Lower leg skin (tissue), 4 donors: ENCODE measurements around the gene SFMBT1. TPM values are rescaled to one million over a fixed set of nuclear protein-coding genes. Genes with fewer than 3 reads are reported as not detected.

Source experiments
- DNase-seq, 2 donors: peaks; one replicate each; pipeline ENCODE4 v3.0.0-alpha.2; 2019; ENCODE audit warnings: low spot score in 2 of 2
- H3K4me3 ChIP-seq: fragments of 200-600 bp; sonication (generic); 2 replicates; pipeline ENCODE4 v1.5.1; 2017; ENCODE audit warnings: mild to moderate bottlenecking, low read depth; ENCODE audit not compliant: poor library complexity, severe bottlenecking
- CTCF ChIP-seq, 3 donors: fragments of 450-650 bp; IDR thresholded peaks; one replicate each; pipeline ENCODE4 v1.5.1; 2016; ENCODE audit warnings: antibody characterized with exemption in 3 of 3, mild to moderate bottlenecking in 3 of 3, moderate library complexity in 2 of 3
- POLR2A ChIP-seq, 2 donors: fragments of 450-650 bp; IDR thresholded peaks; one replicate each; pipeline ENCODE4 v1.6.1; 2016 to 2017; ENCODE audit warnings: antibody characterized with exemption in 2 of 2, mild to moderate bottlenecking in 1 of 2, moderate library complexity in 1 of 2
- WGBS, 2 donors: methylation state at CpG; one replicate each; pipeline ENCODE4 v1.1.5; 2018; 5-methylcytosine and 5-hydroxymethylcytosine counted together
- intact Hi-C: fragments of 100-400 bp; cut with DNase I; formaldehyde crosslinking; loops from one replicate; pipeline ENCODE4 v1.15.0; 2023; ENCODE audit warnings: low total_unique reads
- total RNA-seq, 4 donors: library from RNA; depleted of rRNA; stranded (reverse); fragments of >200 nt; gene quantifications; one replicate each; pipeline ENCODE4 v1.1.0, GENCODE V29; 2016

Gene SFMBT1
- total RNA-seq, 4 donors from 2014 or later = 9.5 to 24.3 (median 14.4) TPM

DNA sequence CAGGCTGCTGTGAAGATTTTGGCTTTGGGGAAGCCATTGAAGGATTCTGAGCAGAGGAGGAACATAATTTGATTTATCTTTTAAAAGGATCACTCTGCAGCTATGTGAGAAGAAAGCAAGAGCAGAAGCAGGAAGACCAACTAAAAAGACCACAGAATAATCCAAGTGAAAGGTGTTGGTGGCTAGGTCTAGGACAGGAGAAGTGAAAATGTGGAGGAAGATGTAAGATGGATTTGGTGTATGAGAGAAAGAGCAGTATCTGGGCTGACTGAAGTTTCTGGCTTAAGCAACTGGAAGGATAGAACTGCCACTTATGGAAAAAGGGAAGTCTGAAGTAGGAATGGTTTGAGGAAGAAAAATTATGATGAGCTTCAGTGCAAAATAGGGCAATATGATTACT, 62.0 kb downstream of the SFMBT1 start:
- intact Hi-C loops = no loop called here
- H3K4me3 ChIP-seq = no peak overlapping the region
- no peak for DNase-seq
- TF ChIP-seq POLR2A (IDR thresholded peaks at IDR 0.05) (no peak), CTCF (IDR thresholded peaks at IDR 0.05) (no peak)

DNA sequence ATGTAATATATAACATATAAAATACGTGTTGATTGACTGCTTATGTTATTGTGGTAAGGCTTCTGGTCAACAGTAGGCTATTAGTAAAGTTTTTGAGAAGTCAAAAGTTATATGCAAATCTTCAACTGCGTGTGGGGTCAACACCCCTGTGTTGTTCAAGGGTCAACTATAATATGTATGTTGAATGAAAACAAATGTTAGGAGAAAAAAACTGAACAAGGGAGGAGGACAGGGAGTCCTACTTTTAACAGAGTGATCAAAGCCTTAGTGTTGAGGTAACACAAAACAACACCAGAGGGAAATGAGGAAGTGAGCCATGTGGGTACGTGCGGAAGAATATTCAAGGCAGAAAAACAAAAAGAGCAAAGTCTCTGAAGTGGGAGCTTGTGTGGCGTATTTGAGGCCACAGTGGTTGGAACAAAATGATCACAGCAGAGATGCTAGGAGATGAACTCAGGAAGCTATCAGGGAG, 62.5 kb downstream of the SFMBT1 start:
- WGBS, 2 donors = 66 to 71% methylated on average over 5 of the region's 5 CpGs
- intact Hi-C loops = no loop called here
- no peak for TF ChIP-seq CTCF (IDR thresholded peaks at IDR 0.05)
- no peak for TF ChIP-seq POLR2A (IDR thresholded peaks at IDR 0.05)
- DNase-seq = no peak
- no peak overlapping the region for H3K4me3 ChIP-seq

GRCh38 chr3:52982839-52983238, 63.0 kb downstream of the SFMBT1 start:
- intact Hi-C loops = no loop called here
- TF ChIP-seq POLR2A (IDR thresholded peaks at IDR 0.05) (no peak), CTCF (IDR thresholded peaks at IDR 0.05) (no peak)
- WGBS, 2 donors = 36 to 39% methylated on average over 2 of the region's 2 CpGs

DNA sequence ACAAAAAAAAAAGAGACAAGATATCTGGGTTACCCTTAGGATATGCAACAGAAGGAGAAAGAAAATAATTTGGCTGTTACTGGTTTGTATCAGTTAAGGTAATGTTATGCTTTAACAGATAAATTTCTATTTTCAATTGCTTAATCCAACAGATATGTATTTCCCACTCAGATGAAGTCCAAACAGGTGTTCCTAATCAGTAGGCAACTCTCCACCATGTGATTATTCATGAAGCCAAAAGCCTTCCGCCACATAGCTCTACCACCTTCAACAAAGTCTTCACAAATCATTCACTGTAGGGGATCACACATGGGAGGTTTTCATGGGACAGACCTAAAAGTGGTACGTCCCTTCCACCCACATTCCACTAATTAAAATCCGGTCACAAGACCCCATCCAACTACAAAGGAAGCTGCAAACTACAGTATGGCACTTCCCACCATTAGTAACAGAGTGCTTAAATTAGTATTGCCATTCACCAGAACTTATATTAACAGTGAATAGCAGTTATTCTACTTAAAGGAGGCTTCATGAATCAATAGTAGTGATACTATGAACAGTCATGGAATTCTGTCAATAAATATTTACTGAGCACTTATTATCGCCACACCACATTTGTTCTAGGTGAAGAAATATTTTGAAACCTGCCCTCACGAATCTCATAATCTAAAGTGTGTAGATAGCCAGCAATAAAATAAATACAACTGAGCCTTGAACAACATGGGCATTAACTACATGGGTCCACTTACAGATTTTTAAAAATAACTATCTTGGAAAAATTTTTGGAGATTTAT, 66.5 kb downstream of the SFMBT1 start:
- intact Hi-C loops = no loop called here
- no peak for TF ChIP-seq POLR2A (IDR thresholded peaks at IDR 0.05)
- no peak for TF ChIP-seq CTCF (IDR thresholded peaks at IDR 0.05)
- WGBS, 2 donors = 92 to 96% methylated on average over 5 of the region's 5 CpGs
- no peak for DNase-seq
- H3K4me3 ChIP-seq = no peak overlapping the region

More at GRCh38 chr3:52982839-52983238, 63.0 kb downstream of the SFMBT1 start:
- DNase-seq = no peak
- H3K4me3 ChIP-seq = no peak overlapping the region

DNA sequence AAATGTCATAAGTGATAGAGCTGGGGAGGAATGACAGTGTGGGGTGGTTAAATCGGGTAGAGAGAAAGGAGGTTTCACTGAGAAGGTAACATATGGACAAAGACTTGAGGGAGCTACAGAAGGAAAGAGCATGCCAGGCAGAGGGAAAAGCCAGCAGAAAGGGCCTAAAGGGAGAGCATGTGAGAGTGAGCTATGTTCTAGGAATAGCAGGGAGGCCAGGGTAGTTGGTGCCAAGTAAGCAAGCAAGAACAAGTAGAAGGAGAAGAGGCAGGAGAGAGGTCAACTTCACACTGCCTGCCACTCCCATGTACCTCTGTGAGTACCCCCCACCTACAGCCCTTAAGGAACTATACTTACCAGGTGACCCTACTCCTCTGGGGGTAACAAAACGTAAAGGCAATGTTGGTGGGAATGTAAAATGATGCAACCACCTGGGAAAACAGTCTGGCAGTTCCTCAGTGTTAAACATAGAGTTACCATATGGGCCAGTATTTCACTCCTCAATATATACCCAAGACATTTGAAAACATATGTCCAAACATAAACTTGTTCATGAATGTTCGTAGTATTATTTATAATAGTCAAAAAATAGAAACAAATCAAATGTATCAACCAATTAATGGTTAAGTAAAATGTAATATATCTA, 67.6 kb downstream of the SFMBT1 start:
- TF ChIP-seq CTCF (IDR thresholded peaks at IDR 0.05) = no peak
- TF ChIP-seq POLR2A (IDR thresholded peaks at IDR 0.05) = no peak
- H3K4me3 ChIP-seq = no peak overlapping the region
- WGBS, 2 donors = 74 to 78% methylated on average over 3 of the region's 3 CpGs
- intact Hi-C loops = no loop called here
- DNase-seq = no peak
